Heart left ventricle (tissue), 16 donors: ENCODE data around the gene STAT3. TPM values are rescaled to one million over a fixed set of nuclear protein-coding genes. Genes with fewer than 3 reads are reported as not detected.
"Not testable (repeated sequence)": the region's sequence is repeated elsewhere in the genome, so short reads cannot be mapped to it uniquely, and the experiment has no call there.

ENCODE experiments used
- ATAC-seq, 4 donors: fragments of 200-7000 bp; cut with Tn5 transposase; one replicate each; pipeline ENCODE4 v1.9.1; 2020 to 2022; ENCODE audit warnings: moderate library complexity in 4 of 4, mild to moderate bottlenecking in 3 of 4, moderate number of reproducible peaks in 1 of 4
- DNase-seq, 5 donors: peaks; one replicate each; pipeline ENCODE4 v3.0.0-alpha.2; 2020
- H3K27ac ChIP-seq, 12 donors: fragments of 200-600 bp; sonication (generic) in 4 of 12; one replicate each; pipeline versions ENCODE4 v1.5.0 to v1.8.0; 2016 to 2022; ENCODE audit warnings: mild to moderate bottlenecking in 2 of 12
- H3K27me3 ChIP-seq, 9 donors: fragments of 200-600 bp; sonication (generic) in 2 of 9; one replicate each; pipeline versions ENCODE4 v1.5.1 to v1.8.0; 2016 to 2022; ENCODE audit warnings: mild to moderate bottlenecking in 3 of 9
- H3K36me3 ChIP-seq, 9 donors: fragments of 200-600 bp; sonication (generic) in 2 of 9; one replicate each; pipeline versions ENCODE4 v1.5.0 to v1.8.0; 2018 to 2022; ENCODE audit warnings: mild to moderate bottlenecking in 2 of 9
- H3K4me1 ChIP-seq, 12 donors: fragments of 200-600 bp; sonication (generic) in 4 of 12; one replicate each; pipeline versions ENCODE4 v1.5.0 to v1.8.0; 2016 to 2022; ENCODE audit warnings: mild to moderate bottlenecking in 3 of 12
- H3K4me3 ChIP-seq, 12 donors: fragments of 200-600 bp; sonication (generic) in 4 of 12; one replicate each; pipeline versions ENCODE4 v1.5.0 to v1.8.0; 2017 to 2022; ENCODE audit warnings: mild to moderate bottlenecking in 9 of 12, moderate library complexity in 4 of 12
- H3K9me3 ChIP-seq, 12 donors: fragments of 200-600 bp; sonication (generic) in 4 of 12; one replicate each; pipeline versions ENCODE4 v1.5.0 to v1.8.0; 2016 to 2022; ENCODE audit warnings: mild to moderate bottlenecking in 1 of 12
- CTCF ChIP-seq, 12 donors: fragments of 200-600 bp; sonication (generic) in 4 of 12; IDR thresholded peaks; one replicate each; pipeline versions ENCODE4 v1.5.0 to v1.8.0; 2018 to 2022; ENCODE audit warnings: antibody characterized with exemption in 12 of 12, mild to moderate bottlenecking in 5 of 12
- POLR2A ChIP-seq, 2 donors: fragments of 450-650 bp; IDR thresholded peaks; one replicate each; pipeline ENCODE4 v1.6.1; 2017; ENCODE audit warnings: antibody characterized with exemption in 2 of 2, mild to moderate bottlenecking in 2 of 2, moderate library complexity in 2 of 2
- WGBS, 4 donors: extraction: QIAGEN DNeasy Blood & Tissue Kit in 2 of 4; methylation state at CpG; one replicate each; pipeline versions ENCODE4 v1.1.5 to v1.1.7; 2013 to 2018; 5-methylcytosine and 5-hydroxymethylcytosine counted together
- intact Hi-C, 10 donors: fragments of 100-400 bp; cut with DNase I; formaldehyde crosslinking; loops; one replicate each; pipeline versions ENCODE4 v1.11.1 to v1.14.2; 2022
- polyA plus RNA-seq, 2 donors: library from polyadenylated mRNA; stranded (reverse); fragments of 200-250 nt; gene quantifications; one replicate each; pipeline ENCODE4 v1.2.3, GENCODE V29; 2013
- total RNA-seq, 9 donors: library from RNA; depleted of rRNA in 2 of 9; stranded (reverse); fragments of >200 nt in 2 of 9; fragmentation: NEBNext Ultra II Directional in 3 of 9; extraction: Animal tissue kit (Norgen Biotek cat#: 25700) in 3 of 9; gene quantifications; one replicate each; pipeline versions ENCODE4 v1.1.0 to v1.2.4, GENCODE V29; 2016 to 2023
- donor health status: ischemic (EF 13 %, LVEDD 7.1; RV severe dilation, severe dysfunction).
- donor health status: healthy with polysubstance abuse.
- donor health status: DM: no; HTN: yes; CAD: no.
- donor health status: DM: no; HTN: no; CAD: no.
- donor health status: ischemic (EF 25% LVEDD 6.9; RV normal size, moderate dysfunction).
- donor health status: ischemic (EF 25% LVEDD 5.7; RV mildly dilated, moderate dysfunction).
- donor health status: healthy.
- donor health status: DM: yes; HTN: yes; CAD: no.
- donor health status: ischemic (EF 35%, LVEDD 5.7; RV mildly dilated, moderate dysfunction).
- donor health status: nonischemic (EF 11% LVEDD 7.7; RV severe dilation, severe dysfunction).
- donor health status: DM: yes; HTN: yes; CAD: no.
- donor health status: PGD.
- donor health status: ischemic (EF 29% LVEDD 5.4; RV normal size, mild dysfunction).
- donor health status: nonischemic (EF 23%, LVEDD 6.1; RV moderate dilation, normal function).

STAT3 gene
- total and polyA plus RNA-seq, 11 donors = 36.0 to 614 (median 148) TPM

GRCh38 chr17:42305543-42306384, 82.5 kb downstream of the STAT3 start:
- DNase-seq (no peak), ATAC-seq (peak in 1 of 4 donors; percentile 10)
- 90 to 94% (median 94%) methylated on average over 16 to 18 of the region's 18 CpGs for WGBS, 4 donors
- Histone ChIP-seq H3K27ac (no peak overlapping the region), H3K27me3 (no peaks in the 10 kb centered on the region), H3K36me3 (peaks cover 0 to 100% (median 80%) of the 10 kb centered on the region in 9 donors), H3K4me1 (peaks cover 0 to 7% (median under 1%) of the 10 kb centered on the region in 12 donors), H3K9me3 (no peaks in the 10 kb centered on the region), H3K4me3 (no peak overlapping the region)
- intact Hi-C loops = no loop called here
- no peak for TF ChIP-seq POLR2A (IDR thresholded peaks at IDR 0.05)
- no peak for TF ChIP-seq CTCF (IDR thresholded peaks at IDR 0.05)

GRCh38 chr17:42305031-42305330, 83.3 kb downstream of the STAT3 start:
- intact Hi-C loops, H3K4me3 ChIP-seq, H3K9me3 ChIP-seq, H3K27ac ChIP-seq, H3K4me1 ChIP-seq, DNase-seq, H3K27me3 ChIP-seq, ATAC-seq: not testable (repeated sequence)
- 95 to 98% (median 96%) methylated on average over 6 of the region's 6 CpGs for WGBS, 4 donors
- H3K36me3 ChIP-seq = peaks cover 0 to 93% (median 73%) of the 10 kb centered on the region in 9 donors

GRCh38 chr17:42304187-42305030, 83.8 kb downstream of the STAT3 start:
- H3K36me3 ChIP-seq = peaks cover 0 to 89% (median 70%) of the 10 kb centered on the region in 9 donors
- ATAC-seq = peak in 1 of 4 donors; percentile 4
- no peak overlapping the region for H3K4me3 ChIP-seq
- intact Hi-C loops = no loop called here
- TF ChIP-seq CTCF (IDR thresholded peaks at IDR 0.05) = no peak
- no peak for TF ChIP-seq POLR2A (IDR thresholded peaks at IDR 0.05)
- H3K27ac ChIP-seq = no peak overlapping the region
- peaks cover 0 to under 1% (median 0%) of the 10 kb centered on the region in 12 donors for H3K4me1 ChIP-seq
- H3K9me3 ChIP-seq = no peaks in the 10 kb centered on the region
- H3K27me3 ChIP-seq = no peaks in the 10 kb centered on the region
- no peak for DNase-seq
- WGBS, 4 donors = 95 to 97% (median 96%) methylated on average over 12 to 16 of the region's 16 CpGs

GRCh38 chr17:42303694-42304093, 84.5 kb downstream of the STAT3 start:
- ATAC-seq = no peak
- peaks cover 0 to 89% (median 68%) of the 10 kb centered on the region in 9 donors for H3K36me3 ChIP-seq
- H3K9me3 ChIP-seq = no peaks in the 10 kb centered on the region
- no peaks in the 10 kb centered on the region for H3K27me3 ChIP-seq
- no peak overlapping the region for H3K4me3 ChIP-seq
- no peak for DNase-seq
- intact Hi-C loops = no loop called here
- 83 to 94% (median 91%) methylated on average over 3 of the region's 3 CpGs for WGBS, 4 donors
- no peaks in the 10 kb centered on the region for H3K4me1 ChIP-seq
- TF ChIP-seq POLR2A (IDR thresholded peaks at IDR 0.05) (no peak), CTCF (IDR thresholded peaks at IDR 0.05) (no peak)
- no peak overlapping the region for H3K27ac ChIP-seq
